Globus pallidus (tissue), 1 donor: ENCODE measurements around the gene LRRC70.
"Not testable (repeated sequence)": the region's sequence is repeated elsewhere in the genome, so short reads cannot be mapped to it uniquely, and the experiment has no call there.

Source experiments
- DNase-seq: peaks from one replicate; pipeline ENCODE4 v3.0.0-alpha.2; 2015; ENCODE audit warnings: low spot score

Gene LRRC70, protein sequence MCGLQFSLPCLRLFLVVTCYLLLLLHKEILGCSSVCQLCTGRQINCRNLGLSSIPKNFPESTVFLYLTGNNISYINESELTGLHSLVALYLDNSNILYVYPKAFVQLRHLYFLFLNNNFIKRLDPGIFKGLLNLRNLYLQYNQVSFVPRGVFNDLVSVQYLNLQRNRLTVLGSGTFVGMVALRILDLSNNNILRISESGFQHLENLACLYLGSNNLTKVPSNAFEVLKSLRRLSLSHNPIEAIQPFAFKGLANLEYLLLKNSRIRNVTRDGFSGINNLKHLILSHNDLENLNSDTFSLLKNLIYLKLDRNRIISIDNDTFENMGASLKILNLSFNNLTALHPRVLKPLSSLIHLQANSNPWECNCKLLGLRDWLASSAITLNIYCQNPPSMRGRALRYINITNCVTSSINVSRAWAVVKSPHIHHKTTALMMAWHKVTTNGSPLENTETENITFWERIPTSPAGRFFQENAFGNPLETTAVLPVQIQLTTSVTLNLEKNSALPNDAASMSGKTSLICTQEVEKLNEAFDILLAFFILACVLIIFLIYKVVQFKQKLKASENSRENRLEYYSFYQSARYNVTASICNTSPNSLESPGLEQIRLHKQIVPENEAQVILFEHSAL

DNA sequence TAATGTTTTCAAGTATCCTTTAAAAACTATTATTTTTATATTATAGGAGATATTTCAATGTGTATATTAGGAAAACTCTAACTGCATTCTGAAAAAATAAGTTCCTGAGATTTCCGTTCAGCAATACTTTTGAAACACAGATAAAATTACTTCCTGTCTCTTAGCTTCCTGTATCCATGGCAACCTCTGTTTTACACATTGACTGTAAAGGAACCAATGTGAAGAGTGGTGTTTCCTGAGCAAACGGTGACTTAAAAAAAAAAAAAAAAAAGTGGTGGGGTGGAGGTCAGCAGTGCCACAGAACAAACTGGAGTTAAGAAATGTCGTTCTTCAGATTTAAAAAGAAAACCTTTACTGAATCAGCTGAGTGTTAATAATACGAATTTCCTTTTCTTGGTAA, at the start of gene LRRC70:
Gene LRRC70 (plus strand): TSS at position 280 of the 400 bp plus-strand sequence. CDS start 620 bp downstream, outside the sequence.
- DNase-seq, result peak; percentile 7

DNA sequence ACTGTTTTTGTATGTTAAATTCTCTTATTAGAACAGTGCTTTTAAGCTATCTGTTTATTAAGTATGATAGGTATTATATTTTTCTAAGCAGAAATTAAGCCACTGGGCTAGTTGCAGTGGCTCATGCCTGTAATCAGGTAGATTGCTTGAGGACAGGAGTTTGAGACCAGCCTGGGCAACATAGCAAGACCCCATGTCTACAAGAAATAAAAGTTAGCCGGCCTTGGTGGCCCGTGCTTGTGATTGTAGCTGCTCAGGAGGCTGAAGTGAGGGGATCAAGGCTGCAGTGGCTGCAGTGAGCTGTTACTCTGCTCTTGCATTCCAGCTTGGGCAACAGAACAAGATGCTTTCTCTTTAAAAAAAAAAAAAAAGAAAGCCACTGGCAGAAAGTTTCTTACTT, 45.0 kb upstream of the LRRC70 start:
- no peak for DNase-seq

DNA sequence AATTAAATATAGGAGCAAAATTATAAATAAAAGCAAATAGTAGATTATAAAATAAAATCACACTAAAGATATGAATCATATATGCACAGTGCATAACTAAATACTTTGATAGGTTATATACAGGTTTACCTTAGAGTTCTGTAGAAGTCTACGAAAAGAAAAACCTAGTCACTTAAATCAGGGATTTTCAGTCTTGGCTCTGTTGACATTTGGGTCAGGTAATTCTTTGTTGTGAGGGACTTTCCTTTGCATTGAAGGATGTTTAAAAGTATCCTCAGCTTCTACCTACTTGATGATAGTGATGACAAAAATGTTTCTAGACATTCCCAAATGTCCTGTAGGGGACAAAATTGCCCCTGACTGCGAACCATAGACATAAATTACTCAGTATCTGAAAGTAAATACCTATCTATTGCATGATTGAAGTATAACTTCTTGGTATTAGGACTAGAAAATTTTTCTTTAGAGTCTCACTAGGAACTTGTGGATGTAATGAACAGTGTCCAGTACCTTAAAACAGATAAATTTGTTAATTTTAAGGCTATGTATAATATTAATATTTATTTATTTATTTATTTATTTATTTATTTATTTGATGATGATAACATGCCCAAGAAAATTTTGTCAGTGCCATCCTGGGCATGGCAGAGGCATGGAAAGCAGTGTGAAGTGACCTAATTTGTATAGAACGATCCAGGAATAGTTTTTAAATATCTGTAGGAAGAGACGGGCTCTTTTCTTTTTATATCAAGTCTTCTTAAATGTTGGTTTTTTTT, 44.0 kb upstream of the LRRC70 start:
- DNase-seq, result no peak

DNA sequence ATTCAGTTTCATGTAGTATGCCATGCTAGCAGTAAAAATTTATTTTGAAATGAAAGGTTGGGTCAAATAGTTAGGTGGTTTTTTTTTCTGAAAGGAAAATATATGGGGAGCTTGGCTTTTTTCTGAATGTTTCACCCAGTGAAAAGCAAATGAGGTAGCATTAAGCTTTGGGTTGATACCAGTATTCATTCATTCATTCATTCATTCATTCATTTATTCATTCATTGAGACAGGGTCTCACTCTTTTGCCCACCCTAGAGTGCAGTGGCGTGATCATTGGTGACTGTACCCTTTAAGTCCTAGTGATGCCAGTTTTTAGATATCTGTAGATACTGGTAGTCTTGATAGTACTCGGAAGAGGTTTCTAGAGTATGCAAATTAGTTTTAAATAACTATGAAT, 42.4 kb upstream of the LRRC70 start:
- no peak for DNase-seq

DNA sequence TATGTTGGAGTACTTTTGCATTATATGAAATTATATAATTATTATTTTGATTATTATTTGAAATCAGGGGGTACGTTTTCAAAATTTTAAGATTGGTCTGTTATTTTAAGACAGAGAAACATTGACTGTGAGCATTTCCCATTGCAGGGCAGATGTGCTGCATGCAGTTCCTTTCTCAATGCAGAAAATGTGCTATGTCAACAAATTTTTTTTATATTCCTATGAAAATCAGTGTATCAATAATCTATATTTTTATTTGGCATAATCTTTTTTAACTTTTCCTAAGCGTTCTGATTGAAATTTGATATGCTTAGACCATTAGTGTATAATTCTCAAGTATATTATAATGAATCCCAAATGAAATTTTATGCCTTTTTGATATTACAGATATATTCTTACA, 41.8 kb upstream of the LRRC70 start:
- no peak for DNase-seq

DNA sequence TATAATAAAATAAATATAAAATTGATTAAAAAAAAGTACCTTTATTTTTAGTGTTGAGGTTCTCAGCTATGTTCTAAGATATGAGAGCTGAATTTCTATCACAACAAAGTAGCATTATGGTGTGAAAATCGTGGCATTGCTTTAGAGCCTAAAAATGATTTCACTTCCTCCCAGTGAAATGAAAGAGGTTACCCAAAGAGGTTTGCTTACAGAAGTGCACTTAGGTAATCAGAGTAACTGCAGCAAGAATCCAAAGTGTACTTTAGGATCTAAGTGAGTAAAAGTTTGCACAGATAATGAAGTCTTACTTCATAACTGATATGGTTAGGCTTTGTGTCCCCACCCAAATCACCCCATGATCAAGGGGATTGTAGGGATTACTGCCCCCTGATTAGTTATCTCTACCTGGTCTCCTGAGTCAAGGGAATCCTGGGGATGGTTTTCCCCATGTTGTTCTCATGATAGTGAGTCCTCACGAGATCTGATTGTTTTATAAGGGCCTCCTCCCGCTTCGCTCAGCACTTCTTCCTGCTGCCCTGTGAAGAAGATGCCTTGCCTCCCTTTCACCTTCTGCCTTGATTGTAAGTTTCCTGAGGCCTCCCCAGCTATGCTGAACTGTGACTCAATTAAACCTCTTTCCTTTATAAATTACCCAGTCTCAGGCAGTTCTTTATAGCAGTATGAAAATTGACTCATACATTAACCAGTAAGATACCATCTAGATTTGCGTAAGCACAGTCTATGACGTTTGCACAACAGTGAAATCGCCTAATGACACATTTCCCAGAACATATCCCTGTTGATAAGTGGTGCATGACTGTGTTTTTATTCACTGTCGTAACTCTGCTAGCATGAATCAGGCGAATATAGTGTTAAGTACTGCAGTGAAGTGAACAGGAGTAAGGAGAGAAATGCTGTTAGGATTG, 40.3 kb upstream of the LRRC70 start:
- no peak for DNase-seq

DNA sequence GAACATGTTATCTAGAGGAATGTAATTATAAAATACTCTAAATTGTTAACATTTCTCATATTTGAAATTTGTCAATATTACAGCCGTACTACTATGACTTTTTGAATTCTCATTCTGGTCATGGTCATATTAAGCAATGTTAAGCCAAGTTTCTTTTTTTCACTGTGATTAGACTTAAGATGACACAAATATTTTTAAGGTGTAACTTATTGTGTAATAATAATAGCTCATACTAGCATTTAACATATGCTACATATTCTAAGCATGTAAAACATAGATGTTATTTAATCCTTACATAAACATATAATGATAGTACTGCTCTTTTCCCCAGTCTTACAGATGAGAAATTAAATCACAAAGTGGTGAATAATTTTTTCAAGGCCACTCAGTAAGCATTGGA, 35.9 kb upstream of the LRRC70 start:
- no peak for DNase-seq

DNA sequence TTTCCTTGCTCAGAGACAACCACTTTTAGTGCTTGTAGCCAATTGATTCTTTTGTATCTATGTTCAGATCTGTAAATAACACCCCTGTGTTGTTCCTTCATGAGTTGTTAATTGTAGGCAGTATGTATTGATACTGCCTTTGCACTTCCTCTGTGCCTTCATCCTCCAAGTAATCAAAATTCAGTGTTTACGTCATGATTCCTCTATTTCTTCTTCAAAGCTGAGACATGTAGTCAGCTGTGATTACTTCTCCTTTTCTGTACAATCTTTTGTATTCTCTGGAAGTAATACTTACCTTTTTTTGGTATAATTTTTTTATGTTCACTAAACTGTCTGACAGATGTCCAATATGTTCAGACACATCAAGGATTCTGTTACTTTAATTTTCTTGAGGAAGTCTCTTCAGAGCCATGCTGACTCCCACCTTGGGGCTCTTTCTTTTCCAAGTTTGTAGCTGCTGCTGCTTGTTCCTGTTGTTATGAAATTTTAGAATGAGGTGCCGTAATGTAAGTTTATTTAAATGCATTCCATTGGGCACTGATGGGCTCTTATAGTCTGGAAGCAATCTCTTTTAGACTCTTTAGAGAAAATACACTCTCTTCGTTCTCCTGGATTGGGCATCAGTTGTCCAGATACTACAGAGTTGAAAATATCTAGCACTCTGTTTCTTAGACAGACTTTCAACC, 30.5 kb upstream of the LRRC70 start:
- DNase-seq, result peak; percentile 13

DNA sequence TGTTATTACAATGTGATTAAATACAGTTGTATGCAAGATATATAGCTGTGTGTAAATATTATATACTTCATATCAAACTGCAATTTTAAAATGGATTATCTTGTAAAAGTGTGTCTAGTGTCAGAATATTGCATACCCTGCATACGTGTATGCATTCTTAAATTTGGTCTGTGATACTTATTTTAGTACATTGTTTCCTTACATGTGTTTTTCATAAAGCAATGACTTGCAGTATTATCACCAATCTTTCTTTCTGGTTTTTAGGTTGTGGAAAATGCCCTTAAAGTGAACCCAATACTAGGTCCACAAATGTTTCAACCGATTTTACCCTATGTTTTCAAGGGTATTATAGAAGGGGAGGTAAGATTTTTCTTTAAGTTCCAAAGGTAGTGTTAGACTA, 28.5 kb upstream of the LRRC70 start:
- no peak for DNase-seq

DNA sequence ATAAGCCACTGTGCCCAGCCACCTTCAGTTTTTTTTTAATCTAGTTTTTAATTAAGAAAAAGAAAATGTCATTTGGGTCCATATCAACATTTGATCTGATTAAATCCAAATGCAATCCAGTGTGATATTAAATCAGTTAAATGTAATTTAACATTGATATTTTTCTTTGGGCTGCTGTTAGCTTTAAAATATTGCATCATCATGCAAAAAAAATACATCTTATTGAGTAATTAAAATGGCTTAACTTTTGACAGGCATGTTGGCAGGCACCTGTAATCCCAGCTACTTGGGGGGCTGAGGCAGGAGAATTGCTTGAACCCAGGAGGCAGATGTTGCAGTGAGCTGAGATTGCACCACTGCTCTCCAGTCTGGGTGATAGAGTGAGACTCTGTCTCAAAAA, 22.7 kb upstream of the LRRC70 start:
- no peak for DNase-seq

DNA sequence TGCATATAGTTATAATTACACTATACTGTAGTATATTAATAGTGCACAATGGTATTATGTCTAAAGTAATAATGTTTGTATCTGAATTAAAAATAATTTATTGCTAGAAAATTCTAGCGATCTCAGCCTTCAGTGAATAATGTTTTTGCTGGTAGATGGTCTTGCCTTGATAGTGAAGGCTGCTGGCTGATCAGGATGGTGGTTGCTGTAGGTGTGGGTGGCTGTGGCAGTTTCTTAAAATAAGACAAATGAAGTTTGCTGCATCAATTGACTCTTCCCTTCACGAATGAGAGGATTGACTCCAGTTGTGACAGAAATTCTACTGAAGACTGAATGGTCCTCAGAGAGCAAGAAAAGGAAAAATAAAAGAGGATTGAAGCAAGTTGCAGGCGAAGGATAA, 19.7 kb upstream of the LRRC70 start:
- no peak for DNase-seq

DNA sequence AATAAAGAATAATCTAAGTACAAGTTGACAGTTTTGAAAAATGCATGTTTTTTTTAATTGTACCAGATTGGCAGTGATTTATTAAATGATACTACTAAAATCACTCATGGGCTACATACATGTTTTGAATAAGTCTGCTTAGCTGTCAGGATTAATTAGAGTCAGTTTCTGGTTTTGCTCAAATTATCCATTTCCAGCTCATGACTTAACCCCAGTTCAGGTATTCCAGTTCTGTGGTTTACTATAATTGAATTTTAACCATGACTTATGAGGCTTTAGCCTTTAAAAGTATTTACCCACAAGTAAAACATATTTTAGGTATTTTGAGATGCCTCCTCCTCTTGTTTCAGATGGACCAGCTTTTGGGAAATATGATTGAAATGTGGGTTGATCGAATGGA, 17.8 kb upstream of the LRRC70 start:
- no peak for DNase-seq

DNA sequence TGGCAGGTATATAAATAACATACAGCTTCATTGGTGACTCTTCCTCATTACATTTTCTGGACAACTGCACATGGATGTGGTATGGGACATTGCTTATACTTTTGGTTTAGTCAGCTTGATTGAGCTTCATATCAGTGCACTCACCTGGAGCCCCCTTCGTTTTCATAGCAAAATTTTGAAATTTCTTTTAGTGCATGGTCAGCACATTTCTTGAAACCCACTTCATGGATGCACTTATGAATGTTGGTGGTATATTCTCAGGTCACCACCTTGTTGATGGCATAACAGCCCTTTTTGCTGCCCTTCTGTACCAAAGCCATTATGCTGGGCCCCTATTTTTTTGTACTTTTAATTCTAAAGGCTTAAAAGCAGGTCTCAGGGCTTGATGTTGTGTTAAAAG, 16.7 kb upstream of the LRRC70 start:
- DNase-seq, result no peak

DNA sequence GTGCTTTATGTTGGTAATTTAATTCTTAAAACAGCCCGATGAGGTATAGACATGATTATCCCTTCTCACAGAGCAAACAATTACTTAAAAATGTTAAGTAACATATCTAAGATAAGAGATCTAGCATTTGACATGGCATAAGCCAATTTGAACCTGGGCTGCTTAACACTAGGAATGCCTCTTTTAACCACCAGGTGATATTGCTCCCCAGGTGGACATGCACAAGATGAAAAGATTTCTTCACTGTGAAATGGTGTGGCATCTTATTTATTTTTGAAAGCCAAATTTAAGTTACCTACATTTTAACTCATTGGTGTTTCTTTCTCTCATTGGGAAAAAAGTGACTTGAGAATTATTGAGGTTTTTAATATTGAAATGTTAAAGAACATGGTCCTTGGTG, 15.8 kb upstream of the LRRC70 start:
- DNase-seq, result no peak

DNA sequence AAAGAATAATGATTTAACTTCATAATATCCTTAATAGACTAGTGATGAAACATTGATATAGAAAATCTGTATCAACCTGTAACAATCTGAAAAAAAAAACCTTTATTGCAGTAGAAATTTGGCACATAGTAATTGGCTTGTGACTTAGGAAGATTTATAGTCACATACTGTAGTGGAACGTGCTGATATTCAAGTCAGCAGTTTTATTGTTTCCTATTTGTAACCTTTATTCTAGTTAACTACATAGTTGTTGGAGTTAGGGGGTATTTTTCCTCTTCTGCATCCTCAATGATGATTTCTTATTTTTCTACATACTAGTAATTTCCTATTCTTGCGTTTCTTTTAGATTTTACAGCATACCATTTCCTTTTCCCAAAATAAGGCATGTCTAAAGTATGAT, 14.5 kb upstream of the LRRC70 start:
- no peak for DNase-seq

DNA sequence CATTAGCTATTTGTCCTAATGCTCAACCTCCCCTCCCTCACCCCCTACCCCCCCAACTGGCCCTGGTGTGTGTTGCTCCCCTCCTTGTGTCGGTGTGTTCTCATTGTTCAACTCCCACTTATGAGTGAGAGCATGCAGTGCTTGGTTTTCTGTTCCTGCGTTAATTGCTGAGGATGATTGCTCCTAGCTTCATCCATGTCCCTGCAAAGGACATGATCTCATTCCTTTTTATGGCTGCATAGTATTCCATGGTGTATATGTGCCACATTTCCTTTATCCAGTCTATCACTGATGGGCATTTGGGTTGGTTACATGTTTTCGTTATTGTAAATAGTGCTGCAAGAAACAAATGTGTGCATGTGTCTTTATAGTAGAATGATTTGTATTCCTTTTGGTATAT, 12.9 kb upstream of the LRRC70 start:
- not testable (repeated sequence) for DNase-seq

DNA sequence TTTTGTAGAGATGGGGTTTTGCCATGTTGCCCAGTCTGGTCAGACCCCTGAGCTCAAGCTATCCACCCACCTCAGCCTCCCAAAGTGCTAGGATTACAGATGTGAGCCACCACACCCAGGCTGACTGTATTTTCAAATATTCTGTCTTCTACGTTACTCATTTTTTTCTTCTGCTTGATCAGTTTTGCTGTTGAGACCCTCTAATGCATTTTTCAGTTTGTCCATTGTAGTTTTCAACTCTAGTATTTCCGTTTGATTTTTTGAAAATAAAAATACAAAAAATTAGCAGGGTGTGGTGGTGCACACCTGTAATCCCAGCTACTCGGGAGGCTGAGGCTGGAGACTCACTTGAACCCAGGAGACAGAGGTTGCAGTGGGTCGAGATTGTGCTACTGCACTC, 10.5 kb upstream of the LRRC70 start:
- no peak for DNase-seq

DNA sequence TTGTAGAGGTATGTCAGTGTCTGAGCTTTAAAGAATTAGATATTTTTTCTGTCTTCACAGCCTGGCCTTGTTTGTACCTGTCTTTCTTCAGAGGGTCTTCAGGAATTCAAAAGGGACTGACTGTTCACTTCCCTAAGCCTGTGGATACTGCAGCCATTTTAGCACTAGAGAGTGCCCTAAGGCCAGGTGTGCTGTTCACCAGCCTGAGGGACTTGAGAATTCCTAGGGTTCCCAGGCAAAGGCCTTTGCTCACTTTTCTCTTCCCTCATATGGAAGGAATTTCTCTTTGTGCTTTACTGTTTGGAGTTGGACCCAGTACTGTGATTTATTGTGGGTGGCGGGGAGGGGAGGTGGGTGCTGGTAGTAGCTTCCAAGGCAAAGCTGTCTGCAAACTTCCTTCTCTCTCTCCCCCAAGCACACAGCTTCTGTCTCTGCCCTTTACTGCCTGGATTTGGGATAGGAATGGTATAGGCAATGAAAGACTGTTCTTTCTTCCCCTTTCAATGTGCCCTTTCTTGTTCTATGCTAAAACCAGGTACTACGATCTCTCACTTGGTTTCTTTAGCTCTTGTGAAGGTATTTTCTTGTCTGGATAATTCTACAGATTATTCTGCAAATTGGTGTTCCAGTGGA, 9.7 kb upstream of the LRRC70 start:
- DNase-seq, result no peak

DNA sequence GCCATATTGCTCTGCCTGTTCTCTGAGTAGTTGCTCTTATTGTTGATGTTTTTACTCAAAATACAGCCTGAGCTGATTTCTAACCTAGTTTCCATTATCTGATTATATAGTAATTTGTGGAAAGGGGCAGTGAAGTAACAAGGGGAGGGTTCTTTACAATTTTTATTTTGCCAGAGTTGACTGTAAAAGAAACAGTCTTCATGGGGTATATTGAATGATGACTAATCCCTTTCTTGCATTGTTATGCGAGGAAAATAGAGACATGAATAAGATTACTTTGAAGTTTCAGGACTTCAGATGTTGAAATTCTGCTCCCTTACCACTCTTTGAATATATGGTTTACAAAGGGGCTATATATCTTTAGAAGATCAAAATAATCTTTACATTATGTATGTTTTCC, 9.1 kb upstream of the LRRC70 start:
- no peak for DNase-seq

DNA sequence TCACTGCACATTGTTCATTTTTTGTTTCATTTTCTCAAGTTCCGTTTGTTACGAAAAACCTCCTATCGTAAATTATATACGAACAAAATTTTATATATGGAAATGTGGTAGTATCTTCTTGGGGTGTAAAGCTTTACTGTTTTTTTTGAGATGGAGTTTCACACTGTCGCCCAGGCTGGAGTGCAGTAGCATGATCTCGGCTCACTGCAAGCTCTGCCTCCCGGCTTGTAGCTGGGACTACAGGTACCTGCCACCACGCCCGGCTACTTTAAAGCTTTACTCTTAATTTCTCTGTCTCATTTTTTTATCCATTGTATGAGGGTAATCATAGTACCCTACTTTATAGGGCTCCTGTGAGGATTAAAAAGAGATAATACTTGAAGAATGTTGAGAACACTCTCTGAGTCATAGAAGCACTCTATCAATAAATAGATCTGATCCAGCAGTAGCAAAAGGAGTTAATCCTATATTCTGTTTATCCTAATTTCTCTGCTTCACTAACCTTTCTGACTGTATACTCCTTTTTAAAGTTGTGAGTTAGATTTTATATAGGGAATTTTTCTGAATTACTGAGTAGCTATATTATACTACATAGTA, 5.6 kb upstream of the LRRC70 start:
- no peak for DNase-seq
